ENCODE data around the gene EGLN2.
"Not testable (repeated sequence)": the region's sequence is repeated elsewhere in the genome, so short reads cannot be mapped to it uniquely, and the experiment has no call there.

The EGLN2 gene

DNA sequence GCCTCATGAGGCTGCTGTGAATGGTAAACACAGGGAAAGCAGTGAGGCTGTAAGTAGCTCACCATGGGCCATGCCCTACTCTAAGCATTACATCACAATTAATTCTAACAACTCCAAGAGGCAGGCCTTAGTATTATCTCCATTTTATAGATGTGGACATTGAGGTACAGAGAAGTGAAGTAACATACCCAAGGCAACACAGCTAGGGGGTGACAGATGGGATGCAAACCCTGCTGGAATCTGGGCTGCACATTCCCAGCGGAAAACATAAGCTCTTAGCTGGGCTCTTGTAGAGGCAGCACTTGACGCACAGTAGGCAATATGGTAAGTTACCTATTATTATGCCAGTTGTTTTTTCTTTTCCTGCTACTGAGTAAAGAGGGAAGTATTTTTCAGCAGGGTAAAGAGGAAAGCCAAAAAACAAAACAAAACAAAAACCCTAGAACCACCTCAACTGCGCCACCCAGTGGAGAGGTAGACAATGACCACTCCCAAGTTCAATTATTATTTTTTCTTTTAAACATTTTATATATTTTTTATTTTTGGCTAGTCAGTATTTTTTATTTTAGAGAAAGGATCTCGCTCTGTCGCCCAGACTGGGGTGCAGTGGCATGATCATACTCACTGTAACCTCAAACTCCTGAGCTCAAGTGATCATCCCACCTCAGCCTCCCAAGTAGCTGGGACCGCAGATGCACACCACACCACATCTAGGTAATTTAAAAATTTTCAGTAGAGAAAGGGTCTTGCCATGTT, 20.7 kb downstream of the EGLN2 start:
- DNase-seq = peak; percentile 57 to 71

DNA sequence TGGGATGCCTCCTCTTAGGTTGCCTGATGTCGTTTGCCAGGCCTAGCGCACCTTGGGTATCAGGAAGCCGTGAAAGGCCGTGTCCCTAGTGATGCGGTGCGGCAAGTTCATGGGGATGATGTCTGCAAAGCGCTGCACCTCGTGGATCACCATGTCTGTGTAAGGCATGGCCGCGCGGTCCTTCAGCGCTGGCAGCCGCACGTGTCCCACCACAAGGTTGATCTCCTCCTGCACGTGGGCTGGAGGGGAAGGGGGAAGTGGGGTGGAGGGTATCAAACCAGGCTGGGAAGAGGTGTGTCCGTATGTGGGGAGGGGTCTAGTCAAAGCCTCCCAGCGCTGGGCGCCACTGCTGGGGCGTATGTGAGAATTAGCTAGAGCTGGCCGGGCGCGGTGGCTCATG, 23.2 kb downstream of the EGLN2 start:
- DNase-seq = no peak

DNA sequence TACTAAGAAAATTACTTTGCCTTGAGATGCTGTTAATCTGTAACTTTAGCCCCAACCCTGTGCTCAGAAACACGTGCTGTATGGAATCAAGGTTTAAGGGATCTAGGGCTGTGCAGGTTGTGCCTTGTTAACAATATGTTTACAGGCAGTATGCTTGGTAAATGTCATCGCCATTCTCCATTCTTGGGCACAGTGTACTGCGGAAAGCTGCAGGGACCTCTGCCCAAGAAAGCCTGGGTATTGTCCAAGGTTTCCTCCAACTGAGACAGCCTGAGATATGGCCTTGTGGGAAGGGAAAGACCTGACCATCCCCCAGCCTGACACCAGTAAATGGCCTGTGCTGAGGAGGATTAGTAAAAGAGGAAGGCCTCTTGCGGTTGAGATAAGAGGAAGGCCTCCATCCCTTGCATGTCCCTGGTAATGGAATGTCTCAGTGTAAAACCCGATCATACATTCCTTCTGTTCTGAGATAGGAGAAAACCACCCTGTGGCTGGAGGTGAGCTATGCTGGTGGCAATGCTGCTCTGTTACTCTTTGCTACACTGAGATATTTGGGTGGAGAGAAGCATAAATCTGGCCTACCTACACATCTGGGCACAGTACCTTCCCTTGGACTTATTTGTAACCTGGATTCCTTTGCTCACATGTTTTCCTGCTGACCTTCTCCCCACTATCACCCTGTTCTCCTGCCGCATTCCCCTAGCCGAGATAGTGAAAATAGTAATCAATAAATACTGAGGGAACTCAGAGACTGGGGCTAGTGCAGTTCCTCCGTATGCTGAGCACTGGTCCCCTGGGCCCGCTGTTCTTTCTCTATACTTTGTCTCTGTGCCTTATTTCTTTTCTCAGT, 23.9 kb downstream of the EGLN2 start:
- DNase-seq = not testable (repeated sequence)

DNA sequence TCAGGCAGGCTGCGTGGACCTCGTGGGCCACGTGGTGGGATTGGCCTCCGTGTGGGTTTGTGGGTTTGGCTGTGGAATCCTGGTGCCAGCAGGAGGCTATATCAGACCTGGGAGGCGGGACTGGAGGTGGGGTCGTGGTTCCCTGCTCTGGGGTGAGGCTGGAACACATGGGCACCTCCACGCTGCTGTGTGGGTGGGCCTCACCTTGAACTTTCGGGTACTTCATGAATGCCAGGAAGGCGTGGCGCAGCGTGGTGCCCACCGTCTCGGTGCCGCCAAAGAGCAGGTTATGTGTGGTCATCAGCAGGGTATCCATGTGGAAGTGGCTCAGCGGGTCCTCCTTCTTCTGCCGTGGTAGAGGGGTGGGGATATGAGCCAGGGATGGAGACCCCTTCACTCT, 25.9 kb downstream of the EGLN2 start:
- DNase-seq = not testable (repeated sequence)

DNA sequence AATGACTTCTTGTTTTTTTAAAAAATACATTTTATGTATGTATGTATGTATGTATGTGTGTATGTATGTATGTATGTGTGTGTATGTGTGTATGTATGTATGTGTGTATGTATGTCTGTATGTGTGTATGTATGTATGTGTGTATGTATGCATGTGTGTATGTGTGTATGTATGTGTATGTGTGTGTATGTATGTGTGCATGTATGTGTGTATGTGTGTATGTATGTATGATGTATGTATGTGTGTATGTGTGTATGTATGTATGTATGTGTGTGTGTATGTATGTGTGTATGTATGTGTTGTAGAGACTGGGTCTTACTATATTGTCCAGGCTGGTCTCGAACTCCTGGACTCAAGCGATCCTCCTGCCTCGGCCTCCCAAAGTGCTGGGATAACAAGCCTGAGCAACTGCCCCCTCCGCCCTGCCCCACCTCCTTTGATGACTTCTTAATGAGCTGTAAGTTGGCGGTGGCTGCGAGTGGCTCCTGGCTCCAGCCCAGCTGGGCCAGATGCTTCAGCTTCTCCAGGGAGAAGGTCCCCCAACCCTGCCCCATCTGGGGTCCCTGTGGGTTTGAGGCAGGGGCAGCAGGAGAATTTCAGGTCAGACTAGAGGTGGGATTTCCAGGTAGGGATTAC, 26.6 kb downstream of the EGLN2 start:
- DNase-seq = not testable (repeated sequence)

DNA sequence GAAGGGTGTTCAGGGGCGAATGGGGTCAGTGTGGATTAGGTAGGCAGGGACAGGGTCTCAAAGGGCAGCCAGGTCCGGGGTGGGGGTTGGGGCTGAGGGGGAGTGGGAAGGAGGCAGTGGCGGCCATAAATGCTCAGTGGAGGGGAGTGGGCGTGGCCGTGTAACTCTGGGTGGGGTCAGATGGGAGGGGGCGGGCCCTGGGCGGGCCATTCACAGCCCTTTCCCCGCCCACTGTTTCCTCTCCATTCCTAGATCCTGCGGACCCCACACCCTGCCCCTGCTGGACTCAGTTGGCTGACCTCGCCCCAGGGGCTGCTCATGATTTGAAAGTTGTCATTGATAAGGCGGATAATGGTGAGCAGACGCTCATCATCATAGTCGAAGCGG, 27.3 kb downstream of the EGLN2 start:
- not testable (repeated sequence) for DNase-seq

DNA sequence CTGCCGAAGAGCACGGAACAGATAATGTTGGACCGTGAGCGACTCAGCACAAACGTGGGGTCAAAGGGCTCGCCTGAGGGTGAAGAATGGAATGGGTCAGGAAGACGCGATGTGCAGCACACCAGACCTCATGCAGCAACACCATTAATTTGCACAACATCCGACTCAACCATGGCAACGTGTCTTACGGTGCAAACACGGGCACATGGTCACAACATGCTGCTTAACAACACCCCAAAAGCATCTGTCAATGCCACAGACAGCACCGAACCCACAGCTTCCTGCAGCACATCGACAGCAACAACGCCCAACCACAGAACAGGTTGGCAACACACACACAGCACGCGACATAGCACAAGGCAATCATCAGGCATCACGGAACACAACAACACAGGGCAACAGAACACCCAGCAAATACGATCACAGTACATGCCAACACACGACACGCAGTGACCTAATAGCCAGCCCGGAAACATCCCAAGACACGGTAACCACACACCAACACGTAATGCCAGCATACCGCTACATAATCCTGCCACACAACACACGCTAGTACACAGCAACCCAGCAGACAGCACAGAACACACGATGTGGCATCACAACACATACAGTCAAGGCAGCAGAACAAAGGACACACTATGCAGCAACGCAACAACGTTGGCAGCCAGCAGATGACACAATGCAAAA, 27.9 kb downstream of the EGLN2 start:
- DNase-seq = not testable (repeated sequence)

DNA sequence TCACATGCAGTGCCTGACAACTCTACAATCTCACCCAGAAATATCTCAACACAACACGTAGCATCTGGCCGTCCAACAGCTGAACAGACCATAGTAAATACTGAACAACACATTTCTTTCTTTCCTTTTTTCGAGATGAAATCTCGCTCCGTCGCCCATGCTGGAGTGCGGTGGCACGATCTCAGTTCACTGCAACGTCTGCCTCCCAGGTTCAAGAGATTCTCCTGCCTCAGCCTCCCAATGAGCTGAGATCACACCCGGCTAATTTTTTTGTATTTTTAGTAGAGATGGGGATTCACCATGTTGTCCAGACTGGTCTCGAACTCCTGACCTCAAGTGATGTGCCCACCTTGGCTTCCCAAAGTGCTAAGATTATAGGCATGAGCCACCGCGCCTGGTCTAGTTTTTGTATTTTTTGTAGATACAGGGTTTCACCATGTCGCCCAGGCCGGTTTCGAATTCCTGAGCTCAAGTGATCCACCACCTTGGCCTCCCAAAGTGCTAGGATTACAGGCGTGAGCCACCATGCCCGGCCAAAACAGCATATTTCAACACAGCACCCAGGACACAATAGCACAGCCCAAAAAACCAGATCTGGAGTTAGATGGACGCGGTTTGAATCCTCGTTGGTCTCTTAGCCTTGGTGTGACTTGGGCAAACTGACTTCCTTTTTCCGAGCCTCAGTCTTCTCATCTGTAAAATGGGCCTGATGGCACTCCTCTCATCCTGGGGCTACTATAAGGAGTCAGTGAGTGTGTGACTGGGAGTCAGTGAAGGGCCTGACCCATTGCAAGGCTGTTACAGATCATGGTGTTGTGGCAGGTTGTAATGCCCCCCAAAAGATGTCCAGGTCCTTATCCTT, 28.6 kb downstream of the EGLN2 start:
- DNase-seq = no peak

DNA sequence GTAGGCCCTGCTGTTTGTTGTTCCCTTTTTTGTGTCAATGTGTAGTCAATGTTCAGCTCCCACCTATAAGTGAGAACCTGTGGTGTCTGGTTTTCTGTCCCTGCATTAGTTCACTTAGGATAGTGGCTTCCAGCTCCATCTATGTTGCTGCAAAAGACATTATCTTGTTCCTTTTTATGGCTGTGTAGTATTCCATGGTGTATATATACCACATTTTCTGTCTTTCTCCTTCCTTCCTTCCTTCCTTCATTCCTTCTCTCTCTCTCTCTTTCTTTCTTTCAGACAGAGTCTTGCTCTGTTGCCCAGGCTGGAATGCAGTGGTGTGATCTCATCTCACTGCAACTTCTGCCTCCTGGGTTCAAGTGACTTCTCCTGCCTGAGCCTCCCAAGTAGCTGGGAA, 30.2 kb downstream of the EGLN2 start:
- DNase-seq = no peak

DNA sequence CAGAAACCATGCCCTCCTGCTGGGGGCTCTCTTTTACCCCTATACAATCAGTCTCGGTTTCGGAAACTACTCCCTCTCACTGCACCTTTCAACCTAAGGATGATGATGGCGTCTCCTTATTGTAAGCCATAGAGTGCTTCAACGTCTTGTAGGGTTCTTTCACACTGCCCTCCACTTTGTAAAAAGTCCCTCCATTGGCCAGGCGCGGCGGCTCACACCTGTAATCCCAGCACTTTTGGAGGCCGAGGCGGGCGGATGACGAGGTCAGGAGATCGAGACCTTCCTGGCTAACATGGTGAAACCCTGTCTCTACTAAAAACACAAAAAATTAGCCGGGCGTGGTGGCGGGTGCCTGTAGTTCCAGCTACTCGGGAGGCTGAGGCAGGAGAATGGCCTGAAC, 31.8 kb downstream of the EGLN2 start:
- DNase-seq = not testable (repeated sequence)

DNA sequence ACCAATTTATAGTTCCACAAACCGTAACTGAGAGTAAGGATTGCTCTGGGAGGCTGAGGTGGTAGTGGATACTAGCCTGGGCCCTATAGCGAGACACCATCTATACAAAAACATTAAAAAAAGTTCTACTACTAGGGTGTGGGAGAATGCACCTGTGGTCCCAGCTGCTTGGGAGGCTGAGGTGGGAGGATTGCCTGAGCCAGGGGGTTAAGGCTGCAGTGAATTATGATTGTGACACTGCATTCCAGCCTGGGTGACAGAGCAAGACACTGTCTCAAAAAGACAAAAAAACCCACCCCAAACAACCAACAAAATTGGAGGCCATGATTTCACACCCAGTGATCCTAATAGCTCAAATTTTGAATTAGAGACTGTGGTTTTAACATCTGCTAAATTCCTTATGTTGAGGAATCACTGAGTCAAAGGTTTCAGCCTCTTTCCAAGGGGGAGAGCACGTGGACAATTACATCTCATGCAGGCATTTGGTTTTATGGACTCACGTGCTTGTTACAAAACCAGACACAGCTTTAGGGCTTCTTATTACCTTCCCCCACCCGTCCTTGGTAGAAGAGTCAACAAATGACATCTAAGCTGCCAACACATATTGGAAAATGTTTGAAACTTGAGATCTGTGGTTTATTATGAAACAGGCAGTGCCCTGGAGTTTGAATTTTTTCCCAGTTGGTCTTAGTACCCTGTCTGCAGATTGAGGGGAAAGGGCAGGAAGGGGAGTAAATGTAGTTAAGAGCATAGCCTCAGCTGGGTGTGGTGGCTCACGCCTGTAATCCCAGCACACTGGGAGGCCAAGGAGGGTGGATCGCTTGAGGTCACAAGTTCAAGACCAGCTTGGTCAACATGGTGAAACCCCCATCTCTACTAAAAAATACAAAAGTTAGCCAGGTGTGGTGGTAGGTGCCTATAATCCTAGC, 32.8 kb downstream of the EGLN2 start:
- DNase-seq = no peak

DNA sequence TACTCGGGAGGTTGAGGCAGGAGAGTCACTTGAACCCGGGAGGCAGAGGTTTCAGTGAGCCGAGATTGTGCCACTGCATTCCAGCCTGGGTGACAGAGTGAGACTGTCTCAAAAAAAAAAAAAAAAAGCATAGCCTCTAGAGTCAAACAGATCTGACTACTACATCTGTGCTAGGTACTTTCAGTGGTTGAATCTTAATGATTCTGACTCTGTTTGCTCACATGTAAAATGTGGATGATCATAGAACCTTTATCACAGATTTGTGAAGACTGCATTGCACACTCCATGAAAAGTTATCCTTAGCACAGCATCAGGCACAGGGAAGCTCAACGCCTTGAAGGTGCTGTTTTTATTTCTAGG, 33.4 kb downstream of the EGLN2 start:
- not testable (repeated sequence) for DNase-seq

DNA sequence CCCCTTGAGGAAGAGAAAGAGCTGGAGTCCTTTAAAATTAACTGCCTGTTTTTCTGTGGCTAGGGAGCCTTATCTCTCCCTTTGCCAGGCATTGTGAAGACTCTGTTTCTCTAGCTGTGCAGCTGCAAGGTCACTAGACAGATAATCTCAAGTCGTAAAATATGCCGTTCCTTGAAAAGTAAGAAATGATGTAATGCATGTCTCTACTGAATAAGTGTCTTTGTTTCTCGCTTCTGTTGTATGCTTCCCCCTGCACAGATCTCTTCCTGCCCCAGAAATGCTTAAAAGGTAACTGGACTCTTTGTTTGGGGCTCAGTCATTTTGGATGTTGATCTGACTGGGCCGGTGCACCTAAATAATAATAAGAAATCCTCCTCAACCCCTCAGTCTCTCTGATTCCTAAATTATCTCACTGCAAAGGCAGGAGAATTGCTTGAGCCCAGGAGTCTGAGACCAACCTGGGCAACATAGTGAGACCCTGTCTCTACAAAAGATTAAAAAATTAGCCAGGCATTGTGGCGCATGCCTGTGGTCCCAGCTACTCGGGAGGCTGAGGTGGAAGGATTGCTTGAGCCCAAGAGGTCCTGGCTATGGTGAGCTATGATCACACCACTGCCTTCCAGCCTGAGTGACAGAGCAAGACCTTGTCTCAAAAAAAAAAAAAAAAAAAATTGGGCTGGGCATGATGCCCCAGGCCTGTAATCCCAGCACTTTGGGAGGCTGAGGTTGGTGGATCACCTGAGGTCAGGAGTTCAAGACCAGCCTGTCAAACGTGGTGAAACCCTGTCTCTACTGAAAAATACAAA, 34.9 kb downstream of the EGLN2 start:
- not testable (repeated sequence) for DNase-seq

DNA sequence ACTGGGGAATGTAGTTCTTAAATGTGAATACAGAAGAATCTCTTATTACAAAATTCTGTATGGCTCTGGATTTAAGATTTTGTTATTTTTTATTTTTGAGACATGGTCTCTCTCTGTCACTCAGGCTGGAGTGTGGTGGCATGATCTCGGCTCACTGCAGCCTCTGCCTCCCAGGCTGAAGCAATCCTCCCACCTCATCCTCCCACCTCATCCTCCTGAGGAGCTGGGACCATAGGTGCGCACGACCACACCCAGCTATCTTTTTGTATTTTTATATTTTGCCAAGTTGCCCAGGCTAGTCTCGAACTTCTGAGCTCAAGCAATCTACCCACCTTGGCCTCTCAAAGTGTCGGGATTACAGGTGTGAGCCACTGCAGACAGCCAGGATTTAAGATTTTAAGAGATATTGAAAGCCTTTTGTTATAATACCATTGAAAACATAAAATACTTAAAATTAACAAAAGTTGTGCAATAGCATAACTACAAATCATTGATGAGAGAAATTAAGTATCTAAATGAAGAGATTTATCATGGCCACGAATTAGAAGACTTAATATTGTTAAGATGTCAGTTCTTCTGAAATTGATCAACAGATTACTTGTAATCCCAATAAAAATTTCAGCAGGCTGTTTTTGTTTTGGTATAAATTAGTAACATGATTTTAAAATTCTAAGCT, 37.9 kb downstream of the EGLN2 start:
- DNase-seq = no peak

DNA sequence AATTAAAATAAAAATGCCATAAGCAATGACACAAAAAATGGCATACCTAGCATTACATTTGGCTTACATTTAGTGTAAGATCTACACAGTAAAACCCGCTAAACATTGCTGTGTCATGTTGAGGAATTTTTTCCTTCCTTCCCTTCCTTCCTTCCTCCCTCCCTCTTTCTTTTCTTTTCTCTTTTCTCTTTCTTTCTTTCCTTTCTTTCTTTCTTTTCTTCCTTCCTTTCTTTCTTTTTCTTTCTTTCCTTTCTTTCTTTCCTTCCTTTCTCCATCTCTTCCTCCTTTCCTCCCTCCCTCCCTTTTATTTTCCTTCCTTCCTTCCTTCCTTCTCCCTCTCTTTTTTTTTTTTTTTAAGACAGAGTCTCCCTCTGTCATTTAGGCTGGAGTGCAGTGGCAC, 39.5 kb downstream of the EGLN2 start:
- not testable (repeated sequence) for DNase-seq

DNA sequence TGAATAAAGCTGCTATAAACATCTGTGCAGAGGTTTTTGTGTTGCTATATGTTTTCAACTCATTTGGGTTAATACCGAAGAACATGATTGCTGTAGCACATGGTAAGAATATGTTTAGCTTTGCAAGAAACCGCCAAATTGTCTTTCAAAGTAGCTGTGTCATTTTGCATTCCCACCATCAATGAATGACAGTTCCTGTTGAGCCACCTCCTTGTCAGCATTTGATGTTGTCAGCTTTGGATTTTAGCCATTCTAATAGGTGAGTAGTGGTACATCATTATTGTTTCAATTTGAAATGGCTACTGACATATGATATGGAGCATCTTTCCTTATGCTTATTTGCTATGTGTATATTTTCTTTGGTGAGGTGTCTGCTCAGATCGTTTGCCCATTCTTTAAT, 43.0 kb downstream of the EGLN2 start:
- not testable (repeated sequence) for DNase-seq

DNA sequence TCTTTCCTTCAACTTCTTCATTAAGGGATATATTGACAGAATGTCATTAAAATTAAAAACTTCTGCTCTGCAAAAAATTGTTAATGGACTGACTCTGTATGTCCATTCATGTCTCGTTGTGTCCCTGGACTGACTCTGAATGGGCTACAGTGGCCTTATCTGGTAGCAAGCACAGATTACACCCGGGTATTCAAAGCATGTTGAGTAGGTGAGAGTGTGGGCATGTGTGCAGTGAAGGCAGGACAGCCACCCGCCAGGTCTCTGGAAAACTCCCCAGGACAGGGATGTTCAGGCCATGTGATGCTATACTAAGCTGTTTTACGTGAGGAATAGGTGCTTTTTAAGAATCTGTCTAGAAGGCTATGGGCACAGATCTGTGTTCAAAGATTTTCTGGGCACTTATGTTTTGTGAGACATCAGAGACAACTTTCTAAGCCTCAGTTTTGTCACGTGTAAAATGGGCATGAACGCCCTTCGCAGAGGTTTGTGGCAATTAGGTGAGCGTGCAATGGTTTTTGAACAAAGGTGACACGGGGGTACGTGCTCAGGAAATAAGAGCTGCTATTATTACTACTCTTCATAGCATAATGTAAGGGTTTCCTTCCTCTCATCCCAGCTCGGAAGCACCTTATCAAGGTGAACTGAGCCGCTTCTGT, 44.1 kb downstream of the EGLN2 start:
- DNase-seq = not testable (repeated sequence)

DNA sequence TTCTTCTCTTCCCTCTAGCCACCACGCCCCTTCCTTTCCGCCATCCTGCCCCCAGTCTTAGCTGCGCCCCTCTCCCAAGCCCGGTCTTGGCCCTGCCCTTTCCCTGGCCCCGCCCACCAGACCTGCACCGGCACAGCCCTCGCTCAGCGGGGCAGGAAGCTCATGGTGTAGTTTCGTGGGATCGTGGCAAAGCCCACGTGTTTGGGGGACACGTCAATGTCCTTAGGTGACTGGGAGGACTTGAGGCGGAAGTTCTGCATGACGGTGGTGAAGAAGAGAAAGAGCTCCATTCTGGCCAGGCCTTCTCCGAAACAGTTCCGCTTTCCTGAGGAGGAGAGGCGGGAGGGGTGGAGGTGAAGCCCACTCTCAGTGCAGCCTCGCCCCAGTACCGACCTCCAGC, 44.7 kb downstream of the EGLN2 start:
- peak; percentile 63 to 78 for DNase-seq

DNA sequence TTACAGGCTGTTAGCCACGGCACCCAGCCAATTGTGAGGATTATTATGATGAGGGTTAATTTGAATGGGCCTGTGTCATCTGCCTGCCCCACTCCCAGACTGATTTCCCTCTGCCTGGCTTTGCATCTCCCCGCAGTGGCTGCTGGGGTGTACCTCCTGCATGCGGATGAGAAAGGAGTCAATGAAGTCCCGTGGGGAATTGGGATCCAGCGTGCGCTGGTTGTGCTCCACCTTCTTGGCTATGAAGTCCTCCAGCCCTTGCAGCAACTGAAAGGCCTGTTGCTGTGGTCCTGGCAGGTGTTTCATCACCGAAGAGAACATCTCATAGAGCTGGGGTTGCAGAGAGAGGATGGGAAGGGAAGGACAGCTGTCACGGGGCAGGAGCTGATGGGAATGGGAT, 47.7 kb downstream of the EGLN2 start:
- not testable (repeated sequence) for DNase-seq

Measured in activated CD4-positive, alpha-beta T cell treated with anti-CD3 and anti-CD28 coated beads for 4 hours (primary cell).